Endothelial cell of umbilical vein (primary cell): ENCODE data around the gene GDF11. TPM values are rescaled to one million over a fixed set of nuclear protein-coding genes. Genes with fewer than 3 reads are reported as not detected.

Experiments used
- BruUV-seq: library from RNA; stranded (reverse); fragments of 400-500 nt; replicated peaks from 2 replicates; lab custom pipeline; 2021; lab: Mats Ljungman, UMichigan
- CTCF ChIA-PET: fragments of 300-600, 350-600 bp; sonication (Branson Sonifier 250); formaldehyde crosslinking; loops from one replicate; lab custom pipeline; 2021; ENCODE audit warnings: antibody characterized with exemption, inconsistent platforms; lab: Charles Lee
- POLR2A ChIA-PET: fragments of 300-600, 350-600 bp; sonication (Branson Sonifier 250); formaldehyde crosslinking; loops from one replicate; lab custom pipeline; 2021; ENCODE audit warnings: antibody characterized with exemption, inconsistent platforms; lab: Charles Lee
- DNase-seq: peaks from one replicate; pipeline ENCODE4 v3.0.0-alpha.2; 2011; ENCODE audit warnings: low read depth, low spot score
- FAIRE-seq: peaks from 2 replicates; lab custom pipeline; 2011; peaks lifted over from hg19 to GRCh38; lab: Jason Lieb, UNC
- H2AFZ ChIP-seq: 2 replicates; pipeline ENCODE4 v1.6.0; 2012; ENCODE audit warnings: low read depth, low read length, control low read depth, inconsistent platforms
- H3K27ac ChIP-seq: 2 replicates; pipeline ENCODE4 v1.5.1; 2011; ENCODE audit warnings: low read depth, mild to moderate bottlenecking, control low read depth, low read length, moderate library complexity; ENCODE audit not compliant: insufficient read depth
- H3K27me3 ChIP-seq, 2 experiments: 2 replicates each; pipeline versions ENCODE4 v1.6.0 to v1.6.1; 2011; ENCODE audit warnings: low read length in 2 of 2, mixed read lengths in 1 of 2; ENCODE audit not compliant: control insufficient read depth in 2 of 2, insufficient read depth in 2 of 2
- H3K36me3 ChIP-seq, 2 experiments: 2 replicates in 1 of 2; 3 replicates in 1 of 2; pipeline ENCODE4 v1.5.1; 2011; ENCODE audit warnings: low read length in 2 of 2, mild to moderate bottlenecking in 1 of 2, moderate library complexity in 1 of 2; ENCODE audit not compliant: control insufficient read depth in 2 of 2, insufficient read depth in 2 of 2; ENCODE audit errors: extremely low read depth in 1 of 2
- H3K4me1 ChIP-seq: 3 replicates; pipeline ENCODE4 v1.5.1; 2011; ENCODE audit warnings: mild to moderate bottlenecking, low read length; ENCODE audit not compliant: control insufficient read depth, insufficient read depth; ENCODE audit errors: extremely low read depth
- H3K4me2 ChIP-seq: 2 replicates; pipeline ENCODE4 v1.6.1; 2011; ENCODE audit warnings: low read length, control low read depth, mixed read lengths; ENCODE audit not compliant: insufficient read depth
- H3K4me3 ChIP-seq, 3 experiments: fragments of 200-600 bp in 1 of 3; sonication (generic), shearing (Covaris generic) in 1 of 3; replicated peaks in 1 of 3; 2 replicates each; pipeline ENCODE4 v1.5.1; 2011 to 2016; ENCODE audit warnings: control low read depth in 3 of 3, low read length in 3 of 3, mild to moderate bottlenecking in 2 of 3, inconsistent platforms in 1 of 3, low read depth in 1 of 3, moderate library complexity in 1 of 3; ENCODE audit not compliant: insufficient read depth in 1 of 3
- H3K79me2 ChIP-seq: 2 replicates; pipeline ENCODE4 v1.6.0; 2012; ENCODE audit warnings: low read length, inconsistent platforms; ENCODE audit not compliant: control insufficient read depth, insufficient read depth
- H3K9ac ChIP-seq: replicated peaks from 2 replicates; pipeline ENCODE3; 2011; ENCODE audit warnings: low read length, control low read depth; ENCODE audit not compliant: insufficient read depth; ENCODE audit errors: extremely low read depth
- H3K9me1 ChIP-seq: replicated peaks from 3 replicates; pipeline ENCODE4 v1.6.0; 2011; ENCODE audit warnings: mild to moderate bottlenecking, low read length; ENCODE audit not compliant: control insufficient read depth, insufficient read depth; ENCODE audit errors: extremely low read depth
- H3K9me3 ChIP-seq: replicated peaks from 2 replicates; pipeline ENCODE4 v1.5.1; 2012; ENCODE audit warnings: low read length, inconsistent platforms; ENCODE audit not compliant: control insufficient read depth, insufficient read depth
- H4K20me1 ChIP-seq: replicated peaks from 2 replicates; pipeline ENCODE3; 2011; ENCODE audit warnings: mild to moderate bottlenecking, low read length; ENCODE audit not compliant: control insufficient read depth, insufficient read depth; ENCODE audit errors: extremely low read depth
- EZH2 ChIP-seq: IDR thresholded peaks from 2 replicates; pipeline ENCODE4 v1.6.1; 2012; ENCODE audit warnings: borderline replicate concordance, low read depth, mild to moderate bottlenecking, moderate library complexity, low read length, inconsistent platforms; ENCODE audit not compliant: severe bottlenecking
- FOS ChIP-seq: IDR thresholded peaks from 2 replicates; pipeline ENCODE4 v1.6.1; 2011; ENCODE audit warnings: mild to moderate bottlenecking, low read length, moderate library complexity, borderline replicate concordance; ENCODE audit not compliant: insufficient read depth
- GATA2 ChIP-seq: IDR thresholded peaks from 2 replicates; pipeline ENCODE4 v1.7.0; 2011; ENCODE audit warnings: low read depth, mild to moderate bottlenecking, moderate library complexity, mixed read lengths, low read length; ENCODE audit not compliant: insufficient read length, insufficient read depth
- JUN ChIP-seq: IDR thresholded peaks from 2 replicates; pipeline ENCODE4 v1.6.1; 2011; ENCODE audit warnings: borderline replicate concordance, low read depth; ENCODE audit not compliant: insufficient read length, insufficient read depth
- MYC ChIP-seq: IDR thresholded peaks from one replicate; pipeline ENCODE4 v1.6.1; 2011; ENCODE audit warnings: mild to moderate bottlenecking, low read depth, low read length
- POLR2A ChIP-seq: IDR thresholded peaks from 2 replicates; pipeline ENCODE4 v1.6.1; 2012; ENCODE audit warnings: low read depth, mild to moderate bottlenecking, control low read depth, low read length
- POLR2AphosphoS5 ChIP-seq: IDR thresholded peaks from 2 replicates; pipeline ENCODE4 v1.6.1; 2012; ENCODE audit warnings: low read depth, mild to moderate bottlenecking, control low read depth, low read length, moderate library complexity; ENCODE audit not compliant: insufficient read depth
- dilution Hi-C: fragments of 300-500 bp; cut with MboI; formaldehyde crosslinking; loops from one replicate; pipeline ENCODE4 v1.15.0; 2019; ENCODE audit warnings: low sequenced_read_pairs; ENCODE audit not compliant: extremely low pct_ligation_motif_present
- intact Hi-C: fragments of 100-400 bp; cut with micrococcal nuclease; formaldehyde crosslinking; loops from one replicate; pipeline ENCODE4 v1.10.0; 2022
- polyA plus RNA-seq, 4 experiments: library from polyadenylated mRNA; depleted of rRNA in 3 of 4; stranded (reverse) in 3 of 4; unstranded in 1 of 4; fragments of >200 nt; gene quantifications; 2 replicates each; pipeline versions ENCODE4 v1.2.1 to v1.2.3, GENCODE V29; 2011 to 2012; ENCODE audit warnings: missing spikeins in 1 of 4
- total RNA-seq: library from RNA; stranded (reverse); gene quantifications from 2 replicates; pipeline ENCODE4 v1.2.3, GENCODE V29; 2021
- TF ChIP-seq, protein P1 (sequence below), 2 donors: IDR thresholded peaks; 1 replicate in 1 of 2; 2 replicates in 1 of 2; pipeline ENCODE4 v1.5.1; 2011; ENCODE audit warnings: low read length in 2 of 2, mild to moderate bottlenecking in 2 of 2, moderate library complexity in 2 of 2, control low read depth in 1 of 2, inconsistent platforms in 1 of 2, low read depth in 1 of 2; ENCODE audit not compliant: insufficient read depth in 1 of 2; ENCODE audit errors: extremely low read depth in 1 of 2
- TF ChIP-seq, protein P2 (sequence below): IDR thresholded peaks from 2 replicates; pipeline ENCODE4 v1.6.1; 2011; ENCODE audit not compliant: insufficient read depth, insufficient read length

GDF11 gene
- total and polyA plus RNA-seq, 2 donors (not counting 3 experiments of a cell fraction or from before 2014, with no cell fraction given) = 10.0 to 18.7 TPM

DNA sequence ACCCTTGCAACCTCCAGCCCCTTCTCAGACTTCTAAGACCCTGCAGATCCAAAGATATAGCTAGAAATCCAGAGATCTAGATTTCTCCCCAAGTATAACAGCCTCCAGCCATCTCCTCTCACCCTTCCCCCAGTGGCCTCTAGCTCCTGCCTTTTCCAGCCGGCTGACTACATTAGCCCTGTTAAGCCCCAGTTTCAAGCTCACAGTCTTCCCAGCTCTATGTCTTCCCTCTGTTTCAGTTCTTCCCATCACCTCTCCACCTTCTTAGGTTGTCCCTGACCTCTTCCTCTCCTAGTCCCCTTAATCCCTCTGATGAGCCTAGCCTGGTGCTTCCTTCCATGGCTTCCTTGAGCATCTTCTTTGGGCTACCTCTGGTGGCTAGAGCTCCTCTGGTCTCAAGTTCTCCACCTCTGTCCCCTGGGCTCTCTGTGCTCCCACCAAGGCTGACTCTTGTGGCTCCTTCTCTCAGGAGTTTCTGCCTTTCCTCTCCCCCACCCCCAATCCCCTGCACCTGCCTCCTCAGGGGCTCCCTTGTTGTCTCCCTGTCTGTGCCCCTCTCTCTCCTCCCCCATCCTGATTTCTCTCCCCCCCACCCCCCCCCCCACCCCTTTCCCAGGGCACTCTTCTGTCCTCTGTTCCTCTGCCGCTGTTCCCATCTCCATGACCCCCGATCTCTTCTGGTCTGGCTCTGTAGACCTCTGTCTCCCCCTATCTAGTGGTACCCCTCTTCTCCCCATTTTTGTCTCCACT lies 816 bp upstream of the GDF11 start:
- dilution Hi-C loops = no loop called here
- Histone ChIP-seq H3K4me3 (peak overlapping the region in 1 of 3 experiments; percentile 35), H3K9ac (peak overlapping the region; percentile 47), H3K9me1 (no peaks in the 10 kb centered on the region), H3K36me3 (no peaks in the 10 kb centered on the region), H4K20me1 (no peaks in the 10 kb centered on the region), H3K79me2 (no peaks in the 10 kb centered on the region), H3K27me3 (no peaks in the 10 kb centered on the region), H3K4me2 (peak overlapping the region; percentile 68), H3K4me1 (peaks cover 20% of the 10 kb centered on the region), H2AFZ (peak overlapping the region; percentile 94), H3K27ac (no peak overlapping the region), H3K9me3 (no peaks in the 10 kb centered on the region)
- FAIRE-seq (no peak), DNase-seq (no peak)
- BruUV-seq = no TSS peak
- intact Hi-C loops = loop anchor here (1.0 kb wide), 1 partner anchor 376 kb away; the partner anchor contains the start of gene ZC3H10
- TF ChIP-seq FOS (no peak), POLR2A (no peak), POLR2AphosphoS5 (no peak), MYC (no peak), EZH2 (no peak), JUN (no peak), GATA2 (no peak)
- TF ChIP-seq, protein P1, sequence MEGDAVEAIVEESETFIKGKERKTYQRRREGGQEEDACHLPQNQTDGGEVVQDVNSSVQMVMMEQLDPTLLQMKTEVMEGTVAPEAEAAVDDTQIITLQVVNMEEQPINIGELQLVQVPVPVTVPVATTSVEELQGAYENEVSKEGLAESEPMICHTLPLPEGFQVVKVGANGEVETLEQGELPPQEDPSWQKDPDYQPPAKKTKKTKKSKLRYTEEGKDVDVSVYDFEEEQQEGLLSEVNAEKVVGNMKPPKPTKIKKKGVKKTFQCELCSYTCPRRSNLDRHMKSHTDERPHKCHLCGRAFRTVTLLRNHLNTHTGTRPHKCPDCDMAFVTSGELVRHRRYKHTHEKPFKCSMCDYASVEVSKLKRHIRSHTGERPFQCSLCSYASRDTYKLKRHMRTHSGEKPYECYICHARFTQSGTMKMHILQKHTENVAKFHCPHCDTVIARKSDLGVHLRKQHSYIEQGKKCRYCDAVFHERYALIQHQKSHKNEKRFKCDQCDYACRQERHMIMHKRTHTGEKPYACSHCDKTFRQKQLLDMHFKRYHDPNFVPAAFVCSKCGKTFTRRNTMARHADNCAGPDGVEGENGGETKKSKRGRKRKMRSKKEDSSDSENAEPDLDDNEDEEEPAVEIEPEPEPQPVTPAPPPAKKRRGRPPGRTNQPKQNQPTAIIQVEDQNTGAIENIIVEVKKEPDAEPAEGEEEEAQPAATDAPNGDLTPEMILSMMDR (IDR thresholded peaks at IDR 0.05; ENCODE audit: extremely low read depth in 1 of 2, insufficient read depth in 1 of 2, low read depth in 1 of 2, low read length in 2 of 2) = no peak
- TF ChIP-seq, protein P2, sequence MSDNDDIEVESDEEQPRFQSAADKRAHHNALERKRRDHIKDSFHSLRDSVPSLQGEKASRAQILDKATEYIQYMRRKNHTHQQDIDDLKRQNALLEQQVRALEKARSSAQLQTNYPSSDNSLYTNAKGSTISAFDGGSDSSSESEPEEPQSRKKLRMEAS = no peak
- ChIA-PET CTCF (interaction anchor here (0.5 to 4.2 kb wide), 4 partner anchors 254 to 362 kb away, joined by 3 to 21 read pairs (median 5); partner anchors contain the start of gene PA2G4), POLR2A (interaction anchor here (0.7 kb wide), 1 partner anchor 378 kb away, joined by 7 read pairs; no protein-coding TSS in a partner anchor)
